ENCODE measurements around the gene ZNF593OS. TPM values are rescaled to one million over a fixed set of nuclear protein-coding genes. Genes with fewer than 3 reads are reported as not detected.

Gene ZNF593OS
- total RNA-seq, 1 donor from 2014 or later: not detected

GRCh38 chr1:26126321-26127084 lies 45.1 kb downstream of the ZNF593OS start:
- H3K4me3 Mint-ChIP-seq: no peak overlapping the region
- no peak for DNase-seq (ENCODE audit: low spot score in 2 of 2, unreplicated experiment in 2 of 2)
- no peaks in the 10 kb centered on the region for H3K9me3 Mint-ChIP-seq
- no peaks in the 10 kb centered on the region for H3K27me3 Mint-ChIP-seq (ENCODE audit: low read depth)
- no peak overlapping the region for H3K27ac Mint-ChIP-seq
- H3K36me3 Mint-ChIP-seq: peaks cover 8% of the 10 kb centered on the region
- TF ChIP-seq CTCF (IDR thresholded peaks at IDR 0.05; ENCODE audit: unreplicated experiment): no peak
- H3K4me1 Mint-ChIP-seq: peaks cover 27% of the 10 kb centered on the region

GRCh38 chr1:26125946-26126320 lies 45.7 kb downstream of the ZNF593OS start:
- Mint-ChIP-seq H3K4me3 (no peak overlapping the region), H3K27ac (no peak overlapping the region), H3K4me1 (peaks cover 27% of the 10 kb centered on the region)

GRCh38 chr1:26125382-26125781 lies 46.2 kb downstream of the ZNF593OS start:
- no peak for DNase-seq (ENCODE audit: low spot score in 2 of 2, unreplicated experiment in 2 of 2)
- H3K4me1 Mint-ChIP-seq: peaks cover 27% of the 10 kb centered on the region
- H3K27me3 Mint-ChIP-seq (ENCODE audit: low read depth): no peaks in the 10 kb centered on the region
- H3K36me3 Mint-ChIP-seq: peaks cover 8% of the 10 kb centered on the region
- H3K9me3 Mint-ChIP-seq: no peaks in the 10 kb centered on the region
- H3K27ac Mint-ChIP-seq: no peak overlapping the region
- no peak for TF ChIP-seq CTCF (IDR thresholded peaks at IDR 0.05; ENCODE audit: unreplicated experiment)
- H3K4me3 Mint-ChIP-seq: no peak overlapping the region

More at GRCh38 chr1:26125946-26126320, 45.7 kb downstream of the ZNF593OS start:
- TF ChIP-seq CTCF (IDR thresholded peaks at IDR 0.05; ENCODE audit: unreplicated experiment): no peak
- DNase-seq (ENCODE audit: low spot score in 2 of 2, unreplicated experiment in 2 of 2): no peak
- no peaks in the 10 kb centered on the region for H3K9me3 Mint-ChIP-seq
- H3K27me3 Mint-ChIP-seq (ENCODE audit: low read depth): no peaks in the 10 kb centered on the region
- H3K36me3 Mint-ChIP-seq: peaks cover 8% of the 10 kb centered on the region

- Mint-ChIP-seq H3K4me3 (no peak overlapping the region), H3K27me3 (ENCODE audit: low read depth) (no peaks in the 10 kb centered on the region), H3K27ac (no peak overlapping the region), H3K4me1 (peaks cover 27% of the 10 kb centered on the region), H3K36me3 (peaks cover 8% of the 10 kb centered on the region), H3K9me3 (no peaks in the 10 kb centered on the region)
- DNase-seq (ENCODE audit: low spot score in 2 of 2, unreplicated experiment in 2 of 2): no peak
- no peak for TF ChIP-seq CTCF (IDR thresholded peaks at IDR 0.05; ENCODE audit: unreplicated experiment)
These were observed 47.0 kb downstream of the ZNF593OS start for GRCh38 chr1:26124418-26125331.

- H3K9me3 Mint-ChIP-seq: no peaks in the 10 kb centered on the region
- no peaks in the 10 kb centered on the region for H3K27me3 Mint-ChIP-seq (ENCODE audit: low read depth)
- H3K4me3 Mint-ChIP-seq: no peak overlapping the region
- peaks cover 25% of the 10 kb centered on the region for H3K4me1 Mint-ChIP-seq
- peaks cover 15% of the 10 kb centered on the region for H3K36me3 Mint-ChIP-seq
- no peak overlapping the region for H3K27ac Mint-ChIP-seq
- no peak for DNase-seq (ENCODE audit: low spot score in 2 of 2, unreplicated experiment in 2 of 2)
- no peak for TF ChIP-seq CTCF (IDR thresholded peaks at IDR 0.05; ENCODE audit: unreplicated experiment)
These were observed 48.4 kb downstream of the ZNF593OS start for GRCh38 chr1:26122988-26123973.

All from mesothelial cell of epicardium (in vitro differentiated cells).